HUES48 (cell line): ENCODE results near the gene PDZD7.

Source experiments
- H3K27ac ChIP-seq: one replicate; pipeline ENCODE4 v1.7.0; 2013; ENCODE audit warnings: low read depth, low read length, inconsistent platforms
- H3K27me3 ChIP-seq: 2 replicates; pipeline ENCODE4 v1.6.1; 2013; ENCODE audit warnings: mild to moderate bottlenecking, low read length; ENCODE audit not compliant: control insufficient read depth, insufficient read depth
- H3K36me3 ChIP-seq: 2 replicates; pipeline ENCODE4 v1.6.1; 2013; ENCODE audit warnings: low read length; ENCODE audit not compliant: control insufficient read depth, insufficient read depth
- H3K4me1 ChIP-seq: 2 replicates; pipeline ENCODE4 v1.6.1; 2013; ENCODE audit warnings: mild to moderate bottlenecking, low read length; ENCODE audit not compliant: control insufficient read depth, insufficient read depth
- H3K4me3 ChIP-seq: 2 replicates; pipeline ENCODE4 v1.5.1; 2013; ENCODE audit warnings: mild to moderate bottlenecking, low read depth, low read length
- H3K9ac ChIP-seq: 2 replicates; pipeline ENCODE4 v1.6.1; 2013; ENCODE audit warnings: mild to moderate bottlenecking, low read depth, low read length, moderate library complexity
- H3K9me3 ChIP-seq: 2 replicates; pipeline ENCODE4 v1.6.1; 2013; ENCODE audit warnings: low read length; ENCODE audit not compliant: control insufficient read depth, insufficient read depth

PDZD7 gene

DNA sequence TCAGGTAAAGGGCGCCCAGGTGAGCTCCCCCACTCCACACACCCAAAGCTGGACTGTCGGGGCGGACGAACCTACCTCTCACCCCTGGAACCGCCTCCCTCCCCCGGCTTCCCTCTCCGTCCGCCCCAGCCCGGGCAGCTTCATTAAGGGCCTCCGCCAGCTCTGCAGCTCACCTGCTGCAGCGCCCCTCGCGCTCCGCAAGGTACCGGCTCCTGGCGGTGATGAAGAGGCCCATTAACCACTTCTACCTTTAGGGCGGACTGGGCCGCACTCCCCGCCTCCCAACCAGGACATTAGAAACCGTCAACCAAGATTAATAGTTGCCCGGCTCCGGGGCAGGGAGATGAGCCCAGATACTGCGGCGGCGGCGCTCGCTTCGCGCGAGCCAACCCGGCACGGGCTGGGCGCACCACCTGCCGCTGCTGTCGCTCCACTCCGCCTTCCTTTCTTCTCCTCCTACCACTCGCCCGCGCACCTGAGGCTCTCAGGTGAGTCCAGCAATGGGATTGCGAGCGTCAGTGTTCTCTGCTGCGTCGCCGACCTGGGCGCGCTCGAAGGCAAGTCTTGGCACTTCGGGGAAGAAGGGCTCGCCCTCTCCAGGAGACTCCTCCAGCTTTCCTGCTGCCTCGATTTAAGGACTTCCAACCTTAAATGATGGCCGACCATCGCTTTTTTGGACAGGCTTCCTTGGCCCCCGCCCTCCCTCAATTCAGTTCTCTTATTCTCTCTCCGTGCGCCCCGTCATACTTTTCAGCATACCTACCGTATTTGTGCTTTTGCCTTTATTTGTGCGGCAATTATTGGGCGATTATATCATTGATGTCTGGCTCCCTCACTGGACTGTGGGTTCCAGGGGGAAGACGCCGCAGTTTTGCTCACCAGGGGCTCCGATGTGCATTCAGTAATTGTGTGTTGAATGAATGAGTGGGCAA is 17.3 kb upstream of the PDZD7 start:
- Histone ChIP-seq H3K36me3 (no peaks in the 10 kb centered on the region), H3K27me3 (peaks cover 90% of the 10 kb centered on the region), H3K9ac (no peak overlapping the region), H3K4me3 (peak overlapping the region; percentile 36; the same call in 1 of the 2 replicates), H3K4me1 (peaks cover 32% of the 10 kb centered on the region), H3K27ac (no peak overlapping the region), H3K9me3 (no peaks in the 10 kb centered on the region)

DNA sequence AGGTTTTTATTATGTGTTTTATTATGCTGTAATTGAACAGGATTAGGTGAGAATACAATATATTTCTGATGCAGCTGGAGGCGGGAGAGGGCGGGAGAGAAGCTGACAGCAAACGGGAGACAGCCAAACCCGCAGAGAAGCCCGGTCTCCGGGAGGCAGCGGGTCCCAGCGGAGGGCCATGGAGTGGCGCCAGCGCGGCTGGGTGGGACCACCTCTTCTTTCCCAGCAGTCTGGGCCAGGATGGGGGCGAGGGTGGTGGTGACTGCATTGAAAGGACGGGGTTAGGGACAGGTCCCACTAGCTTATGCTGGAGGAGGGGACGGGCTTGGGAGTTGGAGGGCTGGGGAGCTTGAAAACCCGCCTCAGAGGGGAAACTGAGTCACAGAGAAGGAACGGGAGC is 16.3 kb upstream of the PDZD7 start:
- no peaks in the 10 kb centered on the region for H3K9me3 ChIP-seq
- H3K4me1 ChIP-seq, result peaks cover 37% of the 10 kb centered on the region
- no peaks in the 10 kb centered on the region for H3K36me3 ChIP-seq
- H3K4me3 ChIP-seq, result peak overlapping the region; percentile 8; the same call in 1 of the 2 replicates
- no peak overlapping the region for H3K27ac ChIP-seq
- H3K9ac ChIP-seq, result no peak overlapping the region
- H3K27me3 ChIP-seq, result peaks cover 91% of the 10 kb centered on the region

DNA sequence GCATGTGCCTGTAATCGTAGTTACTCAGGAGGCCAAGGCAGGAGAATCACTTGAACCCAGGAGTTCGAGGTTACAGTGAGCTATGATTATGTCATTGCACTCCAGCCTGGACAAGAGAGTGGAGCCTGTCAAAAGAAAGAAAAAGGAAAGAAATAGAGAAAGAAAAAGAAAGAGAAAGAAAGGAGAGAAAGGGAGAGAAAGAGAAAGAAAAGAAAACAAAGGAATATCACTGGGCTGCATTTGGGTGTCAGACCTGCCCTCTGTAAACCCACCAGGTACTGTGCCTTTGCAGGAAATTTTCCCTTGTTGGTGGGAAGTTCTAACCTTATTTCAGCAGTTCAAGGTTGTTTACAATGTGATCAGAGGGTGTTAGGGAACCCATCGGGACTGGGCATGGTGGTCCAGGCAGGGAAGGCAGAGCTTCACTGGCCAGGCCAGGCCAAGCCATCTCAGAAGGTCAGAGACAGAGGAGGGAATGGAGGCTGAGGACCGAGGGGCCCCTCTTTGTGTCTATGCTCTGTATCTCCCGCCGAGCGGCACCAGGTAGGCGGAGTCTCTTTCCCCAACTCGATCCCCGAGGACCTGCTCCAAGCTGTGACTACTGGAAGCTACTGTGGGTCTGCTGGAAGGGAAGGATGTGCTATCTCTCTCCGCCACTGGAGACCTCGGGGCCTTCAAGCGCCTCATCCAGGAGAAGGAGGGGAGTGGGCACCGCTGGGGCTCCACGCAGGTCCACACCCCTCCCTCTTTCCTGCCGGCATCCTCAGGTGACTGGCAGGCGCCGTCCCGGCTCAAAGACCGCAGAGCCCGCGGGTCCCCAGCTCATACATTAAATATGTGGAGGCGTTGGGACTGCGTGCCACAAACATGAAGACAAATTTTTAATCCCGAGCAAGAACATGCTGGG is 15.7 kb upstream of the PDZD7 start:
- Histone ChIP-seq H3K27me3 (peaks cover 84% of the 10 kb centered on the region), H3K9ac (no peak overlapping the region), H3K4me3 (peak overlapping the region; percentile 8; the same call in 1 of the 2 replicates), H3K36me3 (no peaks in the 10 kb centered on the region), H3K9me3 (no peaks in the 10 kb centered on the region), H3K4me1 (peaks cover 38% of the 10 kb centered on the region), H3K27ac (no peak overlapping the region)

DNA sequence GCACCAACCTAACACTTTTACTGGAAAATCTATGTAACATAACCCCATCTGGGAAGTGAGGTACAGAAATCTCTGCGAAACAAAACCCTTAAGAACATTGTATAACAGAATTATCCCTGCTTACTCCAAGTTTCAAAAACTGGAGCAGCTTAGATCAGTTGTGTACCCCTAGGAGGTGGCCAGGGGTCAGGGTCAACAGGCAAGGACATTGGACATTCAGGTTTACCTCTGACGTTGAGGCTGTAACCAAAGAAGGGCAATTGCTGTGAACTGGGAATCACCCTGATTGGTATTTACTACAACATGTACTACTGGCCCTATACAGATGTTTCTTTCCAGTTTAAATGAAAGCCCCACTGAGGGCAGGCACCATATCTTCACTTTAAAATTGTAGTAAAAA is 13.2 kb upstream of the PDZD7 start:
- H3K9me3 ChIP-seq, result no peaks in the 10 kb centered on the region
- H3K36me3 ChIP-seq, result no peaks in the 10 kb centered on the region
- H3K27me3 ChIP-seq, result peaks cover 59% of the 10 kb centered on the region
- no peak overlapping the region for H3K27ac ChIP-seq
- H3K9ac ChIP-seq, result no peak overlapping the region
- H3K4me3 ChIP-seq, result no peak overlapping the region
- peaks cover 31% of the 10 kb centered on the region for H3K4me1 ChIP-seq

DNA sequence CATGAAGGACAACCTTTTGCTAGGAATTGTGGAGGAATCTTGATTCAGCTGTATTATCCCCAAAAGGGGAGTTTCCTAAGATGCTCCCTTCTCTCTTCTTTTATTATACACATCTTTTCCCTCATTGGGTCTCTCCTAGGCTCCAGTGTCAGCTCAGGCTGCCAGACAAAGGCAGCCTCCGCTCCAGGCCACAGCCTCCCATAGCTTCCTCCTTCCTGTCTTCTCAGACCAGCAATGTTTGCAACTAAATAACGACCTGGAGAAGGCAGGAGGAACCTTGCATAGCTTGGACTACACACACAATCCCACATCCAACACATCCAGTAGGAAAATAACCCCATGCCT is 12.4 kb upstream of the PDZD7 start:
- no peaks in the 10 kb centered on the region for H3K9me3 ChIP-seq
- H3K36me3 ChIP-seq, result no peaks in the 10 kb centered on the region
- H3K4me1 ChIP-seq, result peaks cover 23% of the 10 kb centered on the region
- peak overlapping the region; percentile 76 for H3K4me3 ChIP-seq
- peak overlapping the region; percentile 61 for H3K27ac ChIP-seq
- peak overlapping the region; percentile 24; the same call in 1 of the 2 replicates for H3K9ac ChIP-seq
- peaks cover 51% of the 10 kb centered on the region for H3K27me3 ChIP-seq

DNA sequence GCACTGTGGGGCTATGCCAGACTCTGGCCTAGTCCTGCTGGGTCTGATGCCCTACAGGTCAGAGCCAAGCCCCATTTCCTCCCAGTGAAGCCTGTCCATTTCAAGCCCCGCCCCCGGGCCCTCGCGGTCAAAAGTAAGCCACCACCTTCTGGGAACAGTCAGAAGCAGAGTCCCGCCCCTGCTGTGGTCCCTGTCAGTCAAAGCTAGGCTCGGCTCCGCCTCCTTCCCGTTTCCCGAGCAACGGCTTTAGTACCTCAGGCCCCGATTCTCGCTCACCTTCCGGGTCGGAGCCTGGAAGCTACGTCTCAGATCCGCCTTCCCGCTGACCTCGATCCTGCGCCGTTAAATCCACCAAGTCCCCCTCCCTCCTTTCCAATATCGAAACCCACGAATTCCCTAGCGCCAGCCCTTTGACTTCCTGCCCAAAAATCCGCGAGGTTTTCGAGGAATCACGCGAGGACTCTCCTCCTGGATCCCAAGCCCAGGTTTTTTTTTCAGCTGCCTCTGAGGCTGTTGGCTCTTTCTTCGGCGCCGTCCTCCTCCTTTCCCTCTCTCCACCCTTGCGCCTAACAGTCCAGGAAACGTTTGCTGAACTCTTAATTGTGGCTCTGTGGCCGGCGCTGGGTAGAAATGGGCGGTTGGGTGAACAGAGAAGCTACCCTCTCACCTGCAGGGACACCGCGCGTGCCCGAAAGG is 11.9 kb upstream of the PDZD7 start:
- peak overlapping the region; percentile 61 for H3K27ac ChIP-seq
- H3K27me3 ChIP-seq, result peaks cover 46% of the 10 kb centered on the region
- H3K36me3 ChIP-seq, result no peaks in the 10 kb centered on the region
- peaks cover 21% of the 10 kb centered on the region for H3K4me1 ChIP-seq
- H3K9ac ChIP-seq, result peak overlapping the region; percentile 24; the same call in 1 of the 2 replicates
- H3K9me3 ChIP-seq, result no peaks in the 10 kb centered on the region
- peak overlapping the region; percentile 76 for H3K4me3 ChIP-seq

DNA sequence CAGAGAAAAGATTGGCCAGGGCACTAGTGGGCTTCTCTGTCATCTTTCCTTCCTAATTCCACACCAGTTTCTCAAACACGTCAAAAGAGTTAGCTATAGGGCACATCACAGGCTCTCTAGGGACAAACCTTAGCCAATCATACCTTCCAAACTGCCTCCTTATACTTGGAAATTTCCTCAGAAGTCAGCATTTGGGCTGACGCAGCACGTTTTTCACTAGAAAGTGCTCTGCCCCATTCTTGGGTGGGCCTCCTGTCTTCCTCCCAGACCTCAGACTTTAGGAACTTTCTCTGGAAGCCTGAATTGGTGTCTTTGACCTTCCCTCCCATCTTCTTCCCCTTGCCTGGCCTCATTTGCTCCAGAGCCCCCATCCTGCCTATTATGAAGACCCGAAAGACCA is 11.2 kb upstream of the PDZD7 start:
- peaks cover 39% of the 10 kb centered on the region for H3K27me3 ChIP-seq
- no peaks in the 10 kb centered on the region for H3K9me3 ChIP-seq
- peak overlapping the region; percentile 76; the same call in 1 of the 2 replicates for H3K4me3 ChIP-seq
- no peak overlapping the region for H3K27ac ChIP-seq
- H3K36me3 ChIP-seq, result no peaks in the 10 kb centered on the region
- H3K9ac ChIP-seq, result no peak overlapping the region
- H3K4me1 ChIP-seq, result peaks cover 18% of the 10 kb centered on the region

DNA sequence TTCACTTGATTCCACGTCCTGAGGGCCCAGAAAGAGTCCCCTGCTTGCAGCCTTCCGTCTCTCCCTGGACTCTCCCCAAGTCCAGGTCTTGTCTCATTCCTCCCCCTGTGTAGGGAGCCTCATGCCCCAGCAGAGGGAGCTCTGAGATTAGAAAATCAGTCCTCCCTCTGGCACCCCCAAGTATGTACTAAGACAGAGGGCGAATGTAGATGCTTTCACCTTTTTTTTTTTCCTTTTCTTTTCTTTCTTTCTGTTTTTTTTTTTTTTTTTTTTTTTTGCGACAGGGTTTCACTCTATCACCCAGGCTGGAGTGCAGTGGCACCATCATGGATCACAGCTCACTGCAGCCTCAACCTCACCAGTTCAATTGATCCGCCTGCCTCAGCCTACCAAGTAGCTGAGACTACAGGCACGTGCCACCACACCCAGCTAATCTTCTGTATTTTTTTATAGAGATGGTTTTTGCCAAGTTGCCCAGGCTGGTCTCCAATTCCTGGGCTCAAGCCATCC is 10.4 kb upstream of the PDZD7 start:
- Histone ChIP-seq H3K4me1 (peaks cover 11% of the 10 kb centered on the region), H3K9me3 (no peaks in the 10 kb centered on the region), H3K27ac (no peak overlapping the region), H3K4me3 (no peak overlapping the region), H3K36me3 (no peaks in the 10 kb centered on the region), H3K27me3 (peaks cover 31% of the 10 kb centered on the region), H3K9ac (no peak overlapping the region)

DNA sequence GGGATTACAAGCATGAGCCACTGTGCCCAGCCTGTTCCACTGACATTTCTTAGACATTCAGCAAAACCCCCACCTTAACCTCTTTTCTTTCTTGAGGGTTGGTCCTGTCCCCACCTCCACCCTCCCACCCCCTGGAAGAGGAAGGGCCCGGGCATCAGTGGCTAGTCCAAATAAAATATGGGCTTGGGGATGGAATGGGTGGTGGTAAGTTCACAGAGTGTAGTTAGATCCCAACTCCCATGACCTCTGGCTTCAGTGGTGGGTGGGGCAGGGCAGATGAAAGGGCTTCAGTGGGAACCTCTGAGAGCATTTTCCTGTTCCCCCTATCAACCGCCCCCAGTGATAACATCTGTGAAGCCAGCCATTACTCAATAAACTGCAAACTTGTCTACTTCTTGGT is 9.9 kb upstream of the PDZD7 start:
- no peaks in the 10 kb centered on the region for H3K36me3 ChIP-seq
- H3K4me1 ChIP-seq, result peaks cover 11% of the 10 kb centered on the region
- H3K4me3 ChIP-seq, result no peak overlapping the region
- peaks cover 30% of the 10 kb centered on the region for H3K27me3 ChIP-seq
- H3K9me3 ChIP-seq, result no peaks in the 10 kb centered on the region
- H3K27ac ChIP-seq, result no peak overlapping the region
- no peak overlapping the region for H3K9ac ChIP-seq

DNA sequence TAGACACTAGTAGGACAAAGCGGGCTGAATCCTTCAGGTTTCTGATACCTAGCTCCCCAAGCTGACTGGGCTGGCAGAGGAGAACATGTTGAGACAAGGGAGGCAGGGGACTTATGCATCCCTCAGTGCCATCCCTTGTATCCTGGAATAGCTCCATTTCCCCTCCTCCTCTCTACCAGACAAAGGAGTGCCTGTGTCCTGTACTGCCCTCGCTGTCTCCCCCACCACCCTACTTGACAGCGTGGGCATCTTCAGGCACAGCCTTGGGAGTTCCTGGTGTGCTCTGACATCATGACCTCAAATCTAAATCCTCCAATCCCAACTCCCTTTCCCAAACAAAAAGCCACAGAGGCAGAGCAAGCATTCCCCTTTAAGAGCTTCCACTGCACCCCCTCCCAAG is 9.1 kb upstream of the PDZD7 start:
- Histone ChIP-seq H3K4me1 (peaks cover 11% of the 10 kb centered on the region), H3K9ac (no peak overlapping the region), H3K36me3 (no peaks in the 10 kb centered on the region), H3K27ac (no peak overlapping the region), H3K27me3 (peaks cover 27% of the 10 kb centered on the region), H3K9me3 (no peaks in the 10 kb centered on the region), H3K4me3 (no peak overlapping the region)
